PFSK-1 (cell line): ENCODE measurements around the gene MRPL17.

Experiments used
- FOXP2 ChIP-seq: optimal IDR thresholded peaks from 2 replicates; pipeline ENCODE3; 2011; ENCODE audit warnings: borderline replicate concordance, control low read depth, inconsistent platforms; ENCODE audit not compliant: insufficient read depth; ENCODE audit errors: extremely low read length, extremely low read depth
- POLR2AphosphoS5 ChIP-seq: IDR thresholded peaks from 2 replicates; pipeline ENCODE4 v1.6.1; 2012; ENCODE audit warnings: low read depth, mild to moderate bottlenecking, control low read depth, low read length, moderate library complexity
- TAF1 ChIP-seq: IDR thresholded peaks from 2 replicates; pipeline ENCODE4 v1.6.1; 2012; ENCODE audit warnings: low read length, control low read depth, borderline replicate concordance; ENCODE audit not compliant: insufficient read depth
- TF ChIP-seq, protein P1 (sequence below), 2 experiments: IDR thresholded peaks; 2 replicates each; pipeline versions ENCODE4 v1.6.1 to v1.8.0; 2011 to 2012; ENCODE audit warnings: low read depth in 2 of 2, low read length in 2 of 2, control low read depth in 1 of 2, inconsistent platforms in 1 of 2, mild to moderate bottlenecking in 1 of 2, moderate library complexity in 1 of 2; ENCODE audit not compliant: insufficient read depth in 1 of 2

DNA sequence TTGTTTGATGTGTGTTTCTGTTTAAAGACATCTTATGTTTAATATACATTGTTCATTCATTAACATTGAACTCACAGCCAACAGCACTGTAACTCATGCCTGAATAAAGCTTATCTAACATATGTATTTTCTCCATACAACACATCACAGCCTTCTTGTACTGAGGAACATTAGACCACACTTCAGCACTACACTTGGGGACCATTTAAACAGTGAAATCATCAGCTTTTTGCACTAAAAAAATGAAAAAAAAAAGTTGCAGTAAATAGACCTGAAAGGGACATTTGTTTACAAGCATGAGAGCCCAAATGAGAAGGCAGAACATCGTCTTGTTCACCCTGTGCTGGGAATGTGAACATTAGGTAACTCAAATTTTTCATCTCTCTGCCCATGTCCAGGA, 48.6 kb downstream of the MRPL17 start:
- TF ChIP-seq, protein P1, sequence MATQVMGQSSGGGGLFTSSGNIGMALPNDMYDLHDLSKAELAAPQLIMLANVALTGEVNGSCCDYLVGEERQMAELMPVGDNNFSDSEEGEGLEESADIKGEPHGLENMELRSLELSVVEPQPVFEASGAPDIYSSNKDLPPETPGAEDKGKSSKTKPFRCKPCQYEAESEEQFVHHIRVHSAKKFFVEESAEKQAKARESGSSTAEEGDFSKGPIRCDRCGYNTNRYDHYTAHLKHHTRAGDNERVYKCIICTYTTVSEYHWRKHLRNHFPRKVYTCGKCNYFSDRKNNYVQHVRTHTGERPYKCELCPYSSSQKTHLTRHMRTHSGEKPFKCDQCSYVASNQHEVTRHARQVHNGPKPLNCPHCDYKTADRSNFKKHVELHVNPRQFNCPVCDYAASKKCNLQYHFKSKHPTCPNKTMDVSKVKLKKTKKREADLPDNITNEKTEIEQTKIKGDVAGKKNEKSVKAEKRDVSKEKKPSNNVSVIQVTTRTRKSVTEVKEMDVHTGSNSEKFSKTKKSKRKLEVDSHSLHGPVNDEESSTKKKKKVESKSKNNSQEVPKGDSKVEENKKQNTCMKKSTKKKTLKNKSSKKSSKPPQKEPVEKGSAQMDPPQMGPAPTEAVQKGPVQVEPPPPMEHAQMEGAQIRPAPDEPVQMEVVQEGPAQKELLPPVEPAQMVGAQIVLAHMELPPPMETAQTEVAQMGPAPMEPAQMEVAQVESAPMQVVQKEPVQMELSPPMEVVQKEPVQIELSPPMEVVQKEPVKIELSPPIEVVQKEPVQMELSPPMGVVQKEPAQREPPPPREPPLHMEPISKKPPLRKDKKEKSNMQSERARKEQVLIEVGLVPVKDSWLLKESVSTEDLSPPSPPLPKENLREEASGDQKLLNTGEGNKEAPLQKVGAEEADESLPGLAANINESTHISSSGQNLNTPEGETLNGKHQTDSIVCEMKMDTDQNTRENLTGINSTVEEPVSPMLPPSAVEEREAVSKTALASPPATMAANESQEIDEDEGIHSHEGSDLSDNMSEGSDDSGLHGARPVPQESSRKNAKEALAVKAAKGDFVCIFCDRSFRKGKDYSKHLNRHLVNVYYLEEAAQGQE (IDR thresholded peaks at IDR 0.05; ENCODE audit: insufficient read depth in 1 of 2, low read depth in 2 of 2, low read length in 2 of 2), result no peak
- TF ChIP-seq POLR2AphosphoS5 (no peak), TAF1 (no peak), FOXP2 (no peak)
